Stimulated activated CD4-positive, alpha-beta T cell treated with anti-CD3 and anti-CD28 coated beads, Interleukin-12 subunit alpha, Interleukin-12 subunit beta, amount 100 ng/mL, for 24 hours (primary cell): Measurements from ENCODE around the gene ZBTB7B.
A peak's percentile ranks its signal among the peaks of the same experiment; 100 is the strongest.

Source experiments
- DNase-seq, 2 experiments: peaks; one replicate each; pipeline ENCODE4 v3.0.0-alpha.2; 2020; ENCODE audit warnings: low read depth in 2 of 2

ZBTB7B gene

DNA sequence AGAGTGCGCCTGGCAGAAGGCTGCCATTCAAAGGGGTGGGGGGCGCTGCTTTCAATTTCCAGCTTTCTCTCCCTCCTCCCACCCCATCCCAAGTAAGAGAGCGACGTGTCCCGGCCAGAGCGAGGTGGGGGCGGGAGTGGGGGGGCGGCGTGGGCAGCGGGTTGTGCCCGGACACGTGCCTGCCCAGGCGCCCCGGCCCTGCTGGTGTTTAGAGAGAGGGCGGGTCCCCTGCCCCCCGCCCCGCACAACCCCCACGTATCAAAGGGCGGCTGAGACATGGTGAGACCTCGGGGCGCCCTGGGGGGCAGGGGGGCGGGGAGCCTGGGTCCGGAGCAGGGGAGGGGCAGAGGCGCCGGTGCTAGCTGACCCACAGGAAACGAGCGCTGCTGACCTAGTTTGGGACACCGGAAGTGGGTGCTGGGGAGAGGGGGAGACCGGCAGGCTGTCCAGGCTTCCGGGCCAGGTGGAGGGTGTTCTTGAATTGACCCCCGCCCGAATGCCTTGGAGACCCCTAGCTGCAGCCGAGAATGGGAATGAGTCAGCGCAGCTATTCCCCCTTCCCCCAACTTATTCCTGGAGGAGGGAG is 1.3 kb downstream of the ZBTB7B start:
- DNase-seq, result no peak

DNA sequence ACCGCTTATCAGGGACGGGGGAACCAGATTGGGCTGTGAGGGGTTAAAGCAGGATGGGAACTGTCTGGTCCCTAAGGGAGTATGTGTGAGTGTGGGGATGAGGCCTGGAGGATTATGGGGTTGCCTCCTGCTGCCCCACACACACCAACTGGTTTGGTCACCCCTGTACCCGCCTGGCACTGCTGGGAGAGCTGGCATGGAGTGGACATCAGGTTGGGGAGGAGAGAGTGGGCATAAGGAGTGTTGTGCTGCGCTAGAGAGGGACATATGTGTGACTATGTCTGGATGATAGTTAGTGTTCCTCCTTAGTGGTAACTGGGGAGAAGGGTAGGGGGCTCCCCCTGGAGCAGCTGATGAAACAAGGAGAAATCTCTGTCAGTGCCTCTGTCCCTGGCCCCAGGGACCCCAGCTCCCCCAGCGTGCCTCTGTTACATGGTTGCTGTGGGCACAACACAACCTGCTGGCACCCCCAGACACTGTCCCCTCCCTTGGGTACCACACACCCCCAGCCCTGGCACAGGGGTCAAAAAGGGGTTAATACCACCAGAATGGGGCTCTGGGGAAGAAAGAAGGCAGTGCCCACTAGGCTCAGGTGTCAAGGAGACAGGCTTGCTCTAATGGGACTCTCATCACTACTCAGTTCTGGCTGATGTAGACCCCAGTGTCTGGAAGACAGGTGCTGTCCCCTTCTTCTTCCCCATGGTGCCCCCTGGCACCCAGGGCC is 1.9 kb downstream of the ZBTB7B start:
- no peak for DNase-seq

DNA sequence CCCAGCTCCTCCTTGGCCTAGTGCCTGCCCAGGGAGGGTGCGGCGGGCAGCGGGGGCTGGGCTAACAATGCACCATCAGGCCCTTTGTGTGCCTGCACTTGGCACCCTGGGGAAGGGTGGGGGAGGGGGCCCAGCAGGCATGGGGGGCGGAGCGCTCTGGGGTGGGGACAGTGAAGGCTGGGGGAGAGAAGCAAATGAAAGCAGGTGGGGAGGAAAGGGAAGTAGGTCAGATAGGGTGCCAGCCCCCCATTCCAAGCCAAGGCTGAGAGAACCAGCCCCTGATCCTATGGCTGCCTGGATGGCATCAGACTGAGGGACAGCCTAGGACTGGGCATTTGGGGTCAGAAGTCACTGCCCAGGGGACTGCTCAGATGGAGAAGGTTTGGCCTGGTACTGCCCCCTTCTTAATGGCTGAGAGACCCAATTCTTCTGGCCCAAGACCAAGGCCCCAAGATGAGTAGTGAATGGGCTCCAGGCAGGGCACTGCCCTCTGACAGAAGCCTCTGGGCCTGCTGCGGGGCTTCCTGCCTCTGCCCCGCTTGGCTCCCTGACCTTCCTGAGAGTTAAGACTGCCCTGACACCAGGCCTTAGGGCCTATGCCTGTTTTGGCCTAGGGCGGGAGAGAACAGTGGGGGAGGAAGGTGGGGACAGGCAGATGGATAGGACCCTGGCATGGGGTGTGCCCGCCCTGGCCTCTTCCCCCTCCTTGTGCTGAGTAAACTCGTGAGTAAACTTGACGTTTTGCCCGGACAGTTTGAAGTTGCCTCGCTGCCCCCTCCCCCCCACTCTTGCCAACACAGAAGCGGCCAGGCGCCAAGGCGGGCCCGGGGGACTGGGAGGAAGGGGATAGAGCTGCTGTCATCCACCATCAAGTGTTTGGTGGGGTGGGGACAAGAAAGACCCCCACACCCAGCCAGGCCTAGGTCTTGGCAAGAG is 2.7 kb downstream of the ZBTB7B start:
- no peak for DNase-seq

DNA sequence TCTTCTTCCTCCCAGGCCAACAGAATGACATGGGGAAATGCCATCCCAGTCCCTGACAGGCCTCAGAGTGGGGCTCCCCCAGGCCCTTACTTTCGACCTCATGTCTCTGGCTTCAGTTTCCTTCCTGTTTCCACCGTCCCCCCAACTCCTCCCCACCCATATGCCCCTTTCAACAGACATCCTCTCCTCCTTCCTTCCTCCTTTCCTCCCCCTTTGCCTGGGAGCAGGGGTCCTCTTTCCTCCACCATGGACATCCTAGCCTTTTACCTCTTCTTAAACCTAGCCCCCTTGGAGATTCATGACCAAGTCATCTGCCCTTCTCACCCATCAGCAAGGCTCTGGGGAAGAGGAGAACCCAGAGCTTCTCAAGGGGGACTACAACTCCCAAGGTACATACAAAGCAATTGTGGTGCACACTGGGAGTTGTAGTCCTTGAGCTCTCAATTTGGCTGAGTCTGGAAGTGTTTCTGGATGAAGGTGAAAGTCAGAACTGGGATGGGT is 4.0 kb downstream of the ZBTB7B start:
- DNase-seq, result no peak

DNA sequence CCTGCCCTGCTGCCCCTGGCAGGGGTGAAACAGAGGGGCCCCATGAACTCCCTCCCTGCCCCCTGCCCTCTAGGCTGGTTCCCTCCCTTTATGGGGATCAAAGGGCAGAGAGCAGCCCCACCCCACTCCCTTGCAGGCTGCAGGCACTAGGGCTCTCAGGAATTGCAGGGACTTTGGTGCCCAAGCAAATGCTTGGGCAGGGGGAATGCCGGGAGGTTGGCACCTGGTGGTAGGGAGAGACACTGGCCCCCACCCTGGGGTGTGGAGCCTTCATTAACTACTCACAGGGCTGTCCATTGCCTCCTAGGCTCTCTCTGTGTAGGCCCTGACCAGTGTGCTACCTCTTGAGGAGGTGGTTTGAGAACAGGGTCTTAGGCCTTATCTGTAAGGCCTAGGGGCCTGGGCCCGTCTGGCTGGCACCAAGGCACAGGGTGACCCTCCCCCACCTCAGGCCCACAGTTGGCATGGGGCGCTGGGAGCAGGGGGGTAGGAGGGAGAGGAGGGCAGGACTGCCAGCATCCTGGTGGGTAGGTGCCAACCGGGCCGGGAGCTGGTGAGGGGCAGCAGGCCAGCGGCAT is 4.7 kb downstream of the ZBTB7B start:
- DNase-seq, result no peak

DNA sequence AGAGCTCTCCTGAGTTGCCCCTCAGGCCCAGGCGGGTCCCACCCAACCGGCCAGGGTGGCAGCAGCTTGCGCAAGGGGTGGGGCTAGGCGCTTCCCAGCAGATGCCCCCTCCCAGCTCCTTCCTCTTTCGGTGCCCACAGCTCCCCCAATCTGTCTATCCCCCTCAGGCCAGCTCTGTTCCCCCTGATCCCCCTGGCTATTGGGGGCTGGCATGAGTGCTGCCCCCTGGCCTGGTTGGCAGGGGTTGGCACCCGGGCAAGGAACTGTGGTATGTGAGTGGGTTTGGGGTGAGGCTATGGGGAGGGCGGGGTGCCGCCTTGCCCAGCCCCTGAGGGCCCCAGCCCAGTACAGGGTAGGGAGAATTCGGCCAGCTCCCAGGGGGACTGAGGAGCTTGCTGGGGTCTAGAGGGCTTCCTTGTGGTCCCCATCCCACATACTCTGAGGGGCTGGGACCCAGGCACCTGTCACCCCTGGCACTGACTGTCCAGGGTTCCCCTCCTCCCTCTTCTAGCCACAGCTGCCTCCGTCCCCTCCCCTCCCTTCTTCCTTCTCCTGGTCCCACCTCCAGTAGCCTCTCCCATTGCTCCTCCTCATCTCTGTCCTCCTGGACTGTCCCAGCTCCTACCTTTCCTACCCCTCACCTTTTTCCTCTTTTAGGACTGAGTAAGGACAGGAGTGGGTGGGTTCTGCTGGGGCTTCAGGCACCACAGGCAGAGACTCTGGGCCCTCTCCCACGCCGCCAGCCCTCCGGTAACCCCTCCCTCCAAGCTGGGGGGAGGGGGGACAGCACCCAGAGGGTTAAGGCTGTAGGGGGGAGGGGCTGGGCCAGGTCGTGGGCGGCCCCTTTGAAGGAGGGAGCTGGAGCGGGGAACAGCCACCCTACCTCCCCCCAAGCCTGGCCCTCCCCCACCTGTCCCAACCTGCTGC is 5.7 kb downstream of the ZBTB7B start:
- DNase-seq, result peak in 1 of 2 experiments; percentile 88

DNA sequence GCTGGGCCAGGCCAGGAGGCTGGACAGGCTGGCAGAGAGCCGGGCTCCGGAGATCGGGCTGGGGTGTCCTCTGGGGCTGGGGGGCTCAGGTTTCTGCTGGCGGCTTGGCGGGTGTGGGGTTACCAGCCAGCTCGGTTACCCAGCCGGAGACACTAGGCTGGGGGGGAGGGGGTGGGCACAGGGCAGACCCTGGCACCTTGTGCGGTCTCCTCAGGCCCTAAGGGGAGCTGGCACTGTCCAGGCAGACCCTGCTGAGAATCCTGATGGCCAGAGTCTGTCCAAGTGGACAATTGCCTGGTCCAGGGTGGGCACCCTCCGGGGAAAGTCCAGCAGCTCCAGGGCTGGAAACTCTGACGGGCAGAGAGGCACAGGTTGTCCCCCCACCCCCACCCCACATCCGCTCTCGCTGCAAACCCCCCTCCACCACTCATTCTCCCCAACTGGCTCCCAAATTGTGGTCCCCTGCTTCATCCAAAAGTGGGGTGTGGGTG is 6.7 kb downstream of the ZBTB7B start:
- DNase-seq, result no peak

DNA sequence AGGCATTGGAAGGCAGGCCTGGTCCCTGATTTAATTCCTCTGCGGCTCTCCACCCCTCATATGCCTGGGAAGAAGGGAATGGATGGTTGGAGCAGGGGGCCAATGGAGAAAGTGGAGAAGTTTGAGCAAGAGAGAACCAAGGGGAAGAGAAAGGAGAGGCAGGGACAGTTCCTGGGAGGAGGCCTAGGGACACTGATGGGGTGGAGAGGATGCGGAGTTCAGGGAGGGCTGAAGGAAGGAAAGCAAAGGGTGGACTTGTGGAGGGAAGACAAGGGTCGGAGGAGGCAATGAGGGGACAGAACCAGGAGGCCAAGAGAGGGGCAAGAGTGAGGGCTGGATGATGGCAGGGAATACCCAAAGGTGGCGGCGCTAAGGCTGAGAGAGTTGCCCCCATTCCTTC is 7.1 kb downstream of the ZBTB7B start:
- no peak for DNase-seq

DNA sequence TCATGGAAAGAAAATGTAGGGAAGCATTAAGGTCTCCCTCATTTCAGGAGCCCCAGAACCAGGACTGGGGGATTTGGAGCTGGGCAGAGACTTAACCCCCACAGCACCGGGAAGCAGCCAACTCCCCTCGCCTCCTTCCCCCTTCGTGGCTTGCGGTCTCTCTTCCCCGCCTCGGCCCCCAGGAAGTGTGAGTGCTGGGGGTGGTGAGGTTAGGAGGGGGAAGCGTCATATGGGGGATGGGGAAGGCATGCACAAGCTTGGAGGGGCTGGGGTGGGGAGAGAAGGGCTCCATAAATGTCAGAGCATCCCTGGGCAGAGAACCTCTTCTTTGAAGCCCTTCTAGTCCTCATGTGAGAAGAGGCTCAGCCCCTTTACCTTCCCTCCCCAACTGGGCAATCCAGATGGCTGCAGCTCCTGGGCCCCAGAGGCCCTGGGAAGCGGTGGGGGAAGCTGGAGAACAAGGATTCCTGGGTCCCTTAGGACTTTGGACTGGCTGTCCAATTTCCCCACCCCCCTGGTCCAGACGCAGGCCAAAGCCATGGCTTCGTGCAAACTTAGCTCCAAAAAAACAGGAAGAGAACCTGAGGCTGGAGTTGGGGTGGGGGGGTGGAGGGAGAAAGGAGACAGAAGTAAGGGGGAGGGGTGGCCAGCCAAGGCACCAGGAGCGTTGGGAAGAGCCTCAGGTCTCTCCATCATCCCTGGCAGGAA is 7.8 kb downstream of the ZBTB7B start:
- DNase-seq, result no peak

DNA sequence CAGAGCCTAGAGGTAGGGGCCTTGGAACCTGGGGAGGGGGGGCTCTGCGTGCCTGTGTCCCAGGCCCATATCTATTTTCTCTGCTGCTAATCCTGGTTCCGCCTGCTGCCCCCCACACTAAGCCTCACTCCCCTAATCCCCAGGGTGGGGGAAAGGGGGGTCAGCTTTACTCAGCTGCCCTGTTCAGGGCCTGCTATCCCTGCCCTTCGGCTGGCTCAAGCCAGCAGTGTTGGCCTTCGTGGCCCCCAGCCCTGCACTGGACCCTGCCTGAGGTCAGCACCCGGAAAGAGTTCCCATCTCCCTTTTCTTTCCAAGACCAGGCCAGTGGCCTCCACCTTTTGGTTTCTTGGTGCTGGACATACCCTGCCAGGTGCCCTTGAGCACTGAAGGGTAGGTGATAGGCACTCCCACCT is 8.4 kb downstream of the ZBTB7B start:
- no peak for DNase-seq

DNA sequence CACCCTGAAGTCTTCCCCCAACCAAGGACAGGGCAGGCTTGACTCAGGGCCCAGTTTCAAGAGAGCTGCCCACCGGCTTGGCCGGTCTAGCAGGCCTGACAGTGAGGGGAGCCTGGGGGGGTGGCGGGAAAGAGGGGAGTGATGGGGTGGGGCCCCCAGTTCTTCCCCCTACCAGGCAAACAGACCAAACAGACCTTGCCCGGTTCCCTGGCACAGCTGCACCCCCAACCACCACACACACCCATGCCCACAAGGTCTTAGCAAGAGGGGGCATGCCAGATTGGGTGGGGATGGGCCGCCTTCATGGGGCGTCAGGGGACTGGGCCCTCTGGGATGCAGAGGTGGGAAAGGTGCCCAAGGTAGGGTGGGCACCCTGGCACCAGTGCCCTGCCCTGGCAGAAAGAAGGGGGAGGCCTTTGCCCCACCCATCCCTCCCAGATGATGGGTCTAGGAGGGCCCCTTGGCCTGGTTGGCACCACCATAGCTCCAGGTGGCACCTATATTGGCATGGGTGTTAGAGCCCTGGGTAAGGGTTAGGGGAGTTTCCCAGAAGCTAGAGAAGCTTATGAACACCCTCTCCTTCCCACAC is 8.9 kb downstream of the ZBTB7B start:
- DNase-seq, result no peak

DNA sequence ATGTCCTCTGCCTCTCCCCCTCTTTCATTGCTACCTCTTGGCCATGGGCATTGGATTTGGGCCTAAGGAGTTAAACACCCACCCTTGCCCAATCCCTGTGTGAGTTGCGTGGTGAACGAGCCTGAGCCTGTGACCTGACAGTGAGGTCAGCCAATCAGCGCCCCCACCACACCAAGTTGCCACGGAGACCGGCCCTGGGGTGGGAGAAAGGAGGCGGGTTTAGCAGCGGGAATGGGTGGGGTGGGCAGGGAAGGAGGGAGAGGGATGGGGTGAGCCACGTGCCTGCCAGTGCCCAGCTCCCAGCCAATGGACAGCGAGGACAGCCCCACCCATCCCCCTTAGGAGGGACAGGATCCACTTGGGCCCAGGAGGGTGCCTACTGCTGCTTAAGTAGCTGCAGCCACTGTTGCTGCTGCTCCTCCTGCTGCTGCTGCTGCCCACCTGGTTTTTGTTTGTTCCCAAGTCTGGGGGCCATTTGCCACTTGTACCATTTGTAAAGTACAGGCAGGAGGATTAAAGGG is 9.5 kb downstream of the ZBTB7B start:
- DNase-seq, result no peak

DNA sequence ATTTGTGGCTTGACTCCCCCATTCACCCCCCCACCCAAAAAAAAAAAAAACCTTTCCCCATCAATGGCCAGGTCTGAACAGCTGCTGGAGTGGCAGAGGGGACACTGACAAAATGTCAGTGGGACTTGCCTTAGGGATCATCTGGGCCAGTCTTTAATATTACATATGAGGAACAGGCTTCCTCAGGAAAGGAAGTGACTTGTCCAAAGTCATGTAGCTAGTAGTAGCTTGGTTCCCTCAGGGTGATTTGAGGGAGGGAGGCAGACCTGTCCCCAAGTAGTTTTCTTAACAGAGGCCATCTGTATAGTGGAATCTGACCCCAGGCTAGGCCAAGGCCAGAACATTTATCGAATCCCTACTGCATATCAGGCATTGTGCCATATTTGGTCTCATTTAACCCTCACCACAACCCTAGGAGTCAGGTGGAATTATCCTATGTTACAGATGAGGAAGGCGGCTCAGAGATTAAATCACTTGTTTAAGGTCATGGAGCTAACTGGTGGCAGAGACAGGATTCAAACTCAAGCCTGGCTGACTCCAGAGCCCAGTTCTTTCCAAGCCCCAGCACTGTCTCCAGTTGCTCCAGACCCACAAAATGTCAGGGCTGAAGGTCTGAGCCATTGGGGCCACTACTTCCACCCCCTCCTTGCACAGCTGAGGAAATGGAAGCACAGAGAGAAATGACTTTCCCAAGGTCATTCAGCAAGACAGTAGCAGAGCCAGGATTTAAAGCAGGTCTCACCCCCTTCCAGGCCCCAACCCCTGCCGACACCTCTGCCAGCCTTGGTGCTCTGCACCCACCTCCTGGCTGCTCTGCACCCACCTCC is 10.4 kb downstream of the ZBTB7B start:
- no peak for DNase-seq

DNA sequence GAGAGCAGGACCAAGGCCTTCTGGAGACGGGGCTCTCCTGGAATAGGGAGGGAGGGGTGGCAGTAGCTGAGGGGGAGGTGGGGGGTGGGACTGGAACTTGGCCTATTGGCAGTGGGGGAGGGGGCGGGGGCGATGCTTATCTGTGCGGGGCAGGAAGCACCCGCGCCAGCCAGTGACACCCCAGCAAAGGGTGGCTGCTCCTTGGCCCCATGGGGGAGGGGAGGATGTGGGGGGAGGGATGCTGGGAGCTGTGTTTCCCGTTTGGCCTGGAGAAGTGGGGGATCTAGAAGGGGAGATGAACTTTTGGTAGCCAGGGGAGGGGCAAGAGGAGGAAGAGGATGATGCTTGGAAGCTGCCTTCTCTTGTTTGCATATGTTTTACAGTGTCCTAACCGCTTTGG is 11.0 kb downstream of the ZBTB7B start:
- no peak for DNase-seq

DNA sequence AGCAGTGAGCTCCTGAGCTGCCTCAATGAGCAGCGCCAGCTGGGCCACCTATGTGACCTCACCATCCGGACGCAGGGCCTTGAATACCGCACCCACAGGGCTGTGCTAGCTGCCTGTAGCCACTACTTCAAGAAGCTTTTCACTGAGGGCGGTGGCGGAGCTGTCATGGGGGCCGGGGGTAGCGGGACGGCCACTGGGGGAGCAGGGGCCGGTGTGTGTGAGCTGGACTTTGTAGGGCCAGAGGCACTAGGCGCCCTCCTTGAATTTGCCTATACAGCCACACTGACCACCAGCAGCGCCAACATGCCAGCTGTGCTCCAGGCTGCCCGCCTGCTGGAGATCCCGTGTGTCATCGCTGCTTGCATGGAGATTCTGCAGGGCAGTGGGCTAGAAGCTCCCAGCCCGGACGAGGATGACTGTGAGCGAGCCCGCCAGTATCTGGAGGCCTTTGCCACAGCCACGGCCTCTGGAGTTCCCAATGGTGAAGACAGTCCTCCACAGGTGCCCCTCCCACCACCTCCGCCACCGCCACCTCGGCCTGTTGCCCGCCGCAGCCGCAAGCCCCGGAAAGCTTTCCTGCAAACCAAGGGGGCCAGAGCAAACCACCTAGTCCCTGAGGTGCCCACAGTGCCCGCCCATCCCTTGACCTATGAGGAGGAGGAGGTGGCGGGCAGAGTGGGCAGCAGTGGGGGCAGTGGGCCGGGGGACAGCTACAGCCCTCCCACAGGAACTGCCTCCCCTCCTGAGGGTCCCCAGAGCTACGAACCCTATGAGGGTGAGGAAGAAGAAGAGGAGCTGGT is 12.3 kb downstream of the ZBTB7B start:
- no peak for DNase-seq

DNA sequence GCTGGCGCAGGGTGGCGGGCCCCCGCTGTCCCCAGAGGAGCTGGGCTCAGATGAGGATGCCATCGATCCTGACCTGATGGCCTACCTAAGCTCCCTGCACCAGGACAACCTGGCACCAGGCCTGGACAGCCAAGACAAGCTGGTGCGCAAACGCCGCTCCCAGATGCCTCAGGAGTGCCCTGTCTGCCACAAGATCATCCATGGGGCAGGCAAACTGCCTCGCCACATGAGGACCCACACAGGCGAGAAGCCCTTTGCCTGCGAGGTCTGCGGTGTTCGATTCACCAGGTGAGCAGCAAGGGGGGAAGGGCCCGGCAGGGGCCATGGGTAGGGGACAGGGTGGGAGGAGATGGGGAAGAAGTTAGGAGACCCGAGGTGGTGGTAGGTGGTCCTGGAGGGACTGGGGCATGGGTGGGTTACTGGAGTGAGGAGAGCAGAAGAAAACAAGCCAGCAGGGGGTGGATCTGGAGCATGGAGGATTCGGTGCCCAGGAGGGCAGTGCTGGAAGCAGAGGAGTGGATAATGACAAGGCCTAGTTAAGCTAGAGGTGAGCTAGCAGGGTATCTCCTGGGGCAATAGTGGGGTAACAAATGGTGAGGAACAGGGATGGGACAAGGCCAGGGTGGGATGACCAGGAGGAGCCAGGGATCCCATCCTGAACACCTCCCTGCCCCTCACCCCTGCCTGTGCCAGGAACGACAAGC is 13.1 kb downstream of the ZBTB7B start:
- DNase-seq, result no peak

DNA sequence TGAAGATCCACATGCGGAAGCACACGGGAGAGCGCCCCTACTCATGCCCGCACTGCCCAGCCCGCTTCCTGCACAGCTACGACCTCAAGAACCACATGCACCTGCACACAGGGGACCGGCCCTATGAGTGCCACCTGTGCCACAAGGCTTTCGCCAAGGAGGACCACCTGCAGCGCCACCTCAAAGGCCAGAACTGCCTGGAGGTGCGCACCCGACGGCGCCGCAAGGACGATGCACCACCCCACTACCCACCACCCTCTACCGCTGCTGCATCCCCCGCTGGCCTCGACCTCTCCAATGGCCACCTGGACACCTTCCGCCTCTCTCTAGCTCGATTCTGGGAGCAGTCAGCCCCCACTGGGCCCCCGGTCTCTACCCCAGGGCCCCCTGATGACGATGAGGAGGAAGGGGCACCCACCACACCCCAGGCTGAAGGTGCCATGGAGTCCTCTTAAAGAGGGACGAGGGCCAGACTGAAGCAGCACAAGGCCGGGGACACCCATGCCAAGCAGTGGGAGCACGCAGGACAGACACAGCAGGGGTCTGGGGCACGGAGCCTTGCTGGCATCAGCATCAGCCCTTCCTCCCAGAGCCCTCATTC is 13.7 kb downstream of the ZBTB7B start:
- DNase-seq, result no peak
